T1000 (cell line): ENCODE data around the gene CITED1.
A peak's percentile ranks its signal among the peaks of the same experiment; 100 is the strongest.

Source experiments
- DNase-seq: peaks from one replicate; lab custom pipeline; 2025; ENCODE audit warnings: mixed read lengths; lab: John Stamatoyannopoulos, UW

The CITED1 gene

GRCh38 chrX:72270316-72270866 lies 35.3 kb downstream of the CITED1 start:
- DNase-seq, result no peak

GRCh38 chrX:72269671-72270251 lies 36.0 kb downstream of the CITED1 start:
- peak; percentile 2 for DNase-seq

GRCh38 chrX:72268597-72269365 lies 36.9 kb downstream of the CITED1 start:
- no peak for DNase-seq

DNA sequence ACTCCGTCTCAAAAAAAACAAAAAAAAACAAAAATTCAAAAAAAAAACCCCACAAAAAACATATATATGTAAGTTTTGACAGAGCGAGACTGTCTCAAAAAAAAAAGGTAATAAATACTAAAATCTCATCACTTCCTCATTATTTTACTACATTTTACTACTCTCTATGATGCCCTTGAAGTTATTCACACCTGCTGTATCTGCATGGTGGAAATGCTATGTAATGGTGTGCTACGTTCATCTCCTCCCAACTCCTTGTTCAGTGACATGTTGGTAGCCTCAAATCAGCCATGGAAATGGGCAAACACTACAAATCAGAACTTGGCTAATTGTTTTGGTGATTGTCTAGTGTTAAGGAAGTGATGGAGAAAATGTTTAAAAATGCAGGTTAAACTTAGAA lies 40.5 kb downstream of the CITED1 start:
- no peak for DNase-seq

GRCh38 chrX:72262077-72262476 lies 43.6 kb downstream of the CITED1 start:
- DNase-seq, result no peak

DNA sequence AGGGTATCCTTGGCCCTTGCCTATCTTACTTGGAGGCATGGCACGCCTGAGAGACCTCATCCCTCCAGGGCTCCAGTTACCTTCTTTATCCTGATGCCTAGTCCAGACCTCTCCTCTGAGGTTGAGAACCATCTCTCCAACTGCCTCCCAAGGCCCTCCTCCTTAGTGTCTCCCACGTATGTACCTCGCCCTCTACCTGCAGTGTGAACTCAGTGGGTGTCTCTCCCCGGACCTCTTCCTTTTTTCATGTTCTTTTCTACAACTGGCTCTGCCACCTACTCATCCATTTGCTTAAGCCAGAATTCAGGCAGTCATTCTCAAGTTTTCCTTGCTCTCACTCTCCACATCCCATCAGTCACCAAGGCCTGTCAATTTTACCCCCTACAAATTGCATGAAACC lies 45.3 kb downstream of the CITED1 start:
- DNase-seq, result no peak

- DNase-seq, result peak; percentile 45
Measured at GRCh38 chrX:72258174-72258573, 47.5 kb downstream of the CITED1 start.

- no peak for DNase-seq
Measured at GRCh38 chrX:72255864-72256263, 49.9 kb downstream of the CITED1 start.

GRCh38 chrX:72255445-72255844 lies 50.3 kb downstream of the CITED1 start:
- DNase-seq, result no peak

DNA sequence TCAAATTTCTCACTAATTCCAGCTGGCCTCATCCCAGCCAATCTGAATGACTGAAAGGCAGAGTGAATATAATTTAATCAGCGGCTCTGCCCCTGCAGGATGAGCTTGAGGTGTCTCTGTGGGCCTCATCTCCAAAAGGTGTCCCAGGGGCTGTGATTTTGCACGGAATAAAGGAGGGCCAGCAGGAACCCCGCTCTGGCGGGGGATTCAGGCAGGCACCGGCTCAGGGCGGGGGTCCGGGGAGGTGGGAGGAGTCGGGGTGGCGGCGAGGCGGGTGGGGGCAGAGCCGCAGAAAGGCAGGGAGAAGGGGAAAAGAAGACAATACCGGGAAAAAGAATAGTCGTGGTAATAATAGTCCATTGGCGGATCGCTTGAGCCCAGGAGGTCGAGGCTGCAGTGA lies 50.9 kb downstream of the CITED1 start:
- DNase-seq, result no peak

DNA sequence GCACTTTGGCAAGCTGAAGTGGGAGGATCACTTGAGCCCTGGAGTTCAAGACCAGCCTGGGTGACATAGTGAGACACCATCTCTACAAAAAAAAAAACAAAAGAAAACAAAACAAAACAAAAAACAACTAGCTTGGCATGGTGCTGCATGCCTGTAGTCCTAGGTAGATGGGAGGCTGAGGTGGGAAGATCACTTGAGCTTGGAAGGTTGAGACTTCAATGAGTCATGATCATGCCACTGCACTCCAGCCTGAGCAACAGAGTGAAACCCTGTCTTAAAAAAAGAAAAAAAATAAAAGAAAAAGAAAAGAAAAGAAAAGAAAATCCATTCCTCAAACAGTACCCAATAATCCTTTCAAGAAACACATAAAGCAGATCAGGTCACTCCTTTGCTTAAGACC lies 52.0 kb downstream of the CITED1 start:
- DNase-seq, result no peak
